Erythroblast (primary cell): ENCODE data around the gene SMARCA5.
A peak's percentile ranks its signal among the peaks of the same experiment; 100 is the strongest.

Experiments
- DNase-seq, 2 experiments: peaks; one replicate each; lab custom pipeline; 2025; lab: John Stamatoyannopoulos, UW
- GATA1 ChIP-seq: IDR thresholded peaks from 2 replicates; pipeline ENCODE4 v1.6.1; 2011; ENCODE audit warnings: low read depth, mild to moderate bottlenecking, control low read depth, low read length, moderate library complexity
- POLR2A ChIP-seq: IDR thresholded peaks from 2 replicates; pipeline ENCODE4 v1.6.1; 2011; ENCODE audit warnings: mild to moderate bottlenecking, low read length

Gene SMARCA5

DNA sequence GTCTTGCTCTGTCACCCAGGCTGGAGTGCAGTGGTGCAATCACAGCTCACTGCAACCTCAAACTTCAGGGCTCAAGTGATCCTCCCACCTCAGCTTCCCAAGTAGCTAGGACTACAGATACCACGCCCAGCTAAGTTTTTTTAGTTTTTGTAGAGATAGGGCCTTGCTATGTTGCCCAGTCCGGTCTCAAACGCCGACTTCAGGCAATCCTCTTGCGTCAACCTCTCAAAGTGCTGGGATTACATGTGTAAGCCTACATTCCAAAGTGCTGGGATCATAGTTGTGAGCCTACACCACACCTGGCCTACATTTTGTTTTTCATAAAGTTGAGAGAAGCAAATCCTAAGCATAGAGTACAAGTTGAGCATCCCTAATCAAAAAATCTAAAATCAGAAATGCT, 42.2 kb downstream of the SMARCA5 start:
- TF ChIP-seq POLR2A (no peak), GATA1 (no peak)
- DNase-seq = no peak

DNA sequence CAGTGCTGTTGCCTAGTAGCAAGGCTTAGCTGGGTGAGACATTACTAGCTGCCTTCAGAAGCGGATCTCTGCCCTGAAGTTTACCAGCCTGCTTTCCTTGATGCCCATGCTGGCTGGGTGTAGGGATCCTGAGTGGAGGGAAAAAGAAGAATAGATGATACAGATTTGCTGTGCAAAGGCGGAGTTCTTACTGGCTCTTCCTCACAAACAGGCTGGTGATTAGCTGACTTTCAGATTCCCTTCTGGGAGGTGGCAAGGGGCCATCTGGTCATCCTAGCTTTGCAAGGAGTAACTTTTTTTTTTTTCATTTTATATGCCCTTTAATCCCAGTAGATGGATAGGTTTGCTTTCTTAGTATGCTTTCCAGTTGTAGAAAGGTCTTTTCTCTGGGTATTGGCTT, 44.8 kb downstream of the SMARCA5 start:
- no peak for TF ChIP-seq GATA1
- no peak for TF ChIP-seq POLR2A
- peak in 1 of 2 experiments; percentile 55 for DNase-seq

GRCh38 chr4:143558823-143559756, 45.6 kb downstream of the SMARCA5 start:
- TF ChIP-seq GATA1 (no peak), POLR2A (peak; percentile 62)
- peak; percentile 88 to 92 for DNase-seq

GRCh38 chr4:143559757-143560147, 46.2 kb downstream of the SMARCA5 start:
- peak in 1 of 2 experiments; percentile 42 for DNase-seq
- TF ChIP-seq POLR2A = no peak
- TF ChIP-seq GATA1 = no peak

DNA sequence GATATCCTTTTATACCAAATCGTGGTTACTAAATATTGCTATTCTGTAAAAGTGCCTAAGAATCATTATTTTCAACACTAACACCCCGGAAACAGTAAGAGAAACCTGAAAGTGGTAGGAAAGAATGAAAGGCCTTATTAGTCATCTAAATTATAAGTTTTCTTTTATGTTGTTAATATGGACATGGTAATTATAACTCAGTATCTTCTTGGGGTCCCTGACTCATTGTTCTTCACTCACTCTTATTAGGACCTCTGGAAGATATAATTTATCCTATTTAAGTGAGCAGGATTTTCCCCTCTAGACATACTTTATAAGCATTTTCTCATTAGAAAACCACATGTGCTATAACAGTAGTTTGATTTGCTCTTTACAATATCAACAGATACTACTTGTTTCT, 51.0 kb downstream of the SMARCA5 start:
- DNase-seq = no peak
- TF ChIP-seq POLR2A (no peak), GATA1 (no peak)

DNA sequence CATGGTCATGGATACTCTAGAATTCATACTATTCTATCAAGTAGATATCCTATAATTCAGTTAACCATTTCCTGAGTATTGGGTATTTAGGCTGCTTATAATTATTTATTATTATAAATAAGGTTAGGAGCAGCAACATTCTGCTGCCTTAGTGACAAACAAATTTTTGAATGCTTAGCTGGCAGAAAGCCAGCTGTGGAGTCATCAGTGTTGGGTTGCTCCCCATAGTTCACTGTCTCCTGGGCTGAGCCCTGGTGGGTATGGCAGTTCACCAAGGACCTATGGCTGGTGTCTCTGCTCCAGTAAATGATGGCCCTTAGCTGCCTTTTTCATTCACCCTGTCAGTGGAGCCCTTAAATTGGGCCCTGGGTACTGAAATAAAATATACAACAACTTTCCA, 61.8 kb downstream of the SMARCA5 start:
- TF ChIP-seq GATA1 (no peak), POLR2A (no peak)

GRCh38 chr4:143581331-143581946, 67.9 kb downstream of the SMARCA5 start:
- peak in 1 of 2 experiments; percentile 4 for DNase-seq
- no peak for TF ChIP-seq POLR2A
- TF ChIP-seq GATA1 = no peak

More for the DNA sequence above, 61.8 kb downstream of the SMARCA5 start:
- peak; percentile 35 to 72 for DNase-seq

GRCh38 chr4:143585548-143585947, 72.0 kb downstream of the SMARCA5 start:
- TF ChIP-seq GATA1 (no peak), POLR2A (no peak)
- no peak for DNase-seq

DNA sequence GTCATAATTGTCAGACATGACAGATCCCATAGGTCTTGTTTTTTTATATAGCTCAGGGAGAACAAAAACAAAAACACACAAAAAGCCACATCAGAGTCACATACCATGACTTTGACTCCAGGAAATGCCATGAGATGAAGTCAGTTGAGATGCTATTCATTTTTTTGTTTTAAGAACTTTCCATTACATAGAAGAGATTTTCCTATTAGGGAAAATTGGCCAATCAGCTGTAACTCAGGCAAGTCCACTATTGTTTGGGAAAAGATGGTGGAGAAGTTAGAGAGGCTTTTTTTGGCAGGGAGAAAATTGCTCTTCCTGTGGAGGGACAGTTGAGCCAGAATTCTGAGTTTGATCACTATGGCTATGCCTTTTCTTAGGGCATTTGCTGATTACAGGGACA, 72.6 kb downstream of the SMARCA5 start:
- DNase-seq = no peak
- TF ChIP-seq GATA1 = no peak
- no peak for TF ChIP-seq POLR2A

- TF ChIP-seq POLR2A (no peak), GATA1 (no peak)
- peak; percentile 31 to 32 for DNase-seq
These were observed 74.2 kb downstream of the SMARCA5 start for GRCh38 chr4:143587703-143588102.

- DNase-seq = no peak
- no peak for TF ChIP-seq POLR2A
- TF ChIP-seq GATA1 = no peak
These were observed 83.8 kb downstream of the SMARCA5 start for GRCh38 chr4:143597276-143597675.

DNA sequence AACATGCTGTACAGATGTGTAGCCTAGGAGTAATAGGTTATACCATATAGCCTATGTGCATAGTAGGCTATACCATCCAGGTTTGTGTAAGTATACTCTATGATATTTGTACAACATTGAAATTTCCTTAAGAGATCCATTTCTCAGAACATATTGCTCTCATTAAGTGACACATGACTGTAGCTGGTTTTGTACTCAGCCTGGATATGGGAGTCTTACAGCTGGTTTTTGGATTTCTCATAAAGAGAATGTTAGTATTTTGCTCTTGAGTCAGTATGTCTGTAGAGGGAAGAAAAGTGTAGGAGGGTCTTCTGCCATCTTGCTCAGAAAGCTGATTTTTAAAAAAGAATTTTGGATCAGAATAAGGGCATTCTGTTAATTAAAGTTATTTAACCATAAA, 85.3 kb downstream of the SMARCA5 start:
- no peak for DNase-seq
- TF ChIP-seq POLR2A (no peak), GATA1 (no peak)

DNA sequence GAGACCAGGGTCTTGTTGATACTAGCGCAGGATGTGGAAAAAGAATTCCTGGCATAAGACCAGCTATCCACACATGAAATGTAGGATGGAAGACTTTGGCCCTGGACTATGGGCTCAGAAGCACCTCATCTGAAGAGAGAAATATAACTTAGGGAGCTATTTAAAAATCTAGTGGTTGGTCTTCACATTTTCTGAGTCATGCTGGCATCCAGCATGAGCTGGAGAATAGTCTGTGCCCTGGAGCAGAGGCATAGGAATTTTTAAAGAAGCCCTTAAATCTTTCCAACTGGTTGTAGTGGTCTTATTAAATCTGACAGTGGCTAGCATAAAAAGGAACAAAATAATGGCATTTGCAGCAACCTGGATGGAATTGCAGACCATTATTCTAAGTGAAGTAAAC, 86.3 kb downstream of the SMARCA5 start:
- no peak for DNase-seq
- no peak for TF ChIP-seq GATA1
- no peak for TF ChIP-seq POLR2A

- TF ChIP-seq GATA1 (no peak), POLR2A (no peak)
- no peak for DNase-seq
These were observed 93.0 kb downstream of the SMARCA5 start for GRCh38 chr4:143606480-143606879.
